HG02798 (cell line): Measurements from ENCODE around the gene PARVB.

Experiments
- ATAC-seq: cut with Tn5 transposase; IDR thresholded peaks from one replicate; pipeline ENCODE4 v1.9.1; 2021; ENCODE audit warnings: mild to moderate bottlenecking; ENCODE audit not compliant: unreplicated experiment, poor library complexity

The PARVB gene

DNA sequence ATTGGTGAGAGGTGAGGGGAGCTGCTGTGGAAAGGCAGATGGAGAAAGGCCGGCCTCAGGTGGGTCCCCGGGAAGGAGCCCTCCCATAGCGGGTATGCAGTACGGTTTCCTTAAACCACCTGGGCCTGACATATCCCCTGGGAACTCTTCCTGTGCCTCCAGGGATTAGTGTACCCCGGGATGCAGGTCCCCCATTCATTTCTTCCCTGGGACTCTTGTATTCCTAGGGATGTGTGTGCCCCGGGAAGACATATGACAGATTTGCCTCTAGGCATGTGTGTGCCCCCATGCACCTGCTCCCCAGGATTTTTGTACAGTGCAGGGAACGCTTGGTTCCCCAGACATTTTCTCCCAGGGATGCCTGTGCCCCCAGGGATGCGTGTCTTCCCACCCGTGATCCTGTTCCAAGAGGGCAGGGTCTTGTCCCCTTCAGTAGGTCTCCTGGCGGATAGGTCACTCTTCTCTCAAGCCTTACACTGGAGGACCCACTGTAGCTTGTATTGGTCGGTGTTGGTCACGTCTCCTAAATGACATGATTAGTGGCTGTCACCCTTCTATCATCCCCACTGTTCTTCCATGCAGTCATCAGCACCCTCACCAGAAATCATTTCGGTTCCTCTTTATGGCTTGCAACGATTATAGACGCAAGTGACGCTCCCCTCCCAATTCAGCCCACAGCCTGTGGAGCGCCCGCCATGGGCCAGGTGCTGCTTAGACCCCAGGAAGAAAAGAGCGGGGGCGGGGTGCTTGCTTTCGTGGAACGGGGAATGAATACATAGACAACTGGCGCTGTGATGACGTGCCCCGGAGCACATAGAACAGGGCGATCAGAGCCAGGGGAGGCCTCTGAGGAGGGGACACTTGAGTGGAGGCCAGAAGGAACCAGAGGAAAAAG, 1.3 kb downstream of the PARVB start:
- ATAC-seq, result peak; percentile 53

DNA sequence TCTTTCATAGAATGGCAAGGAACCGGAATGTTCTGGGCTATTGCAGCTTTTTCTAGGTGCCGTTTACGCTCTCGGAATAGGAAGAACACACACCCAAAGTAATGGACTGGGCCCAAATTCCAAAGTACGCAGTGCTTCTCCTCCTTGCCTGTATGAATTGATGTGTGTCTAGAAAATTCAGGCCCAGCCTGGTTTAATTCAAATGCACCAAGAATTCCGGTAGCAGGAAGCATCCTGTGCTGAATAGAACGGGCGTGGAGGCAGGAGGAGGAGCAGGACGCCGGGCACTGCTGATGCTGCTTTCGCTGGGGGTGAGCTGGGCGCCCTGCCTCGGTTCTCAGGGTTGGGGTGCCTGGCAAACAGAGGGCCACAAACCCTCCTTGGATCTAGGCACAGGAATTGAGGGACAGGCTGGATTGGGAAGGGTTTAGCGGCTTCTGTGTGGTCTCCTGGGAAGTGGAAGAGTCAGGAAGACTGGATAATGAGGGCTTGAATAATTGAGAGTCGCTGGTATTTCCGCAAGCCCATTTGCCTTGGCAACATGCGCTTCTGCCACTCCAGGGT, 2.0 kb downstream of the PARVB start:
- ATAC-seq, result no peak

DNA sequence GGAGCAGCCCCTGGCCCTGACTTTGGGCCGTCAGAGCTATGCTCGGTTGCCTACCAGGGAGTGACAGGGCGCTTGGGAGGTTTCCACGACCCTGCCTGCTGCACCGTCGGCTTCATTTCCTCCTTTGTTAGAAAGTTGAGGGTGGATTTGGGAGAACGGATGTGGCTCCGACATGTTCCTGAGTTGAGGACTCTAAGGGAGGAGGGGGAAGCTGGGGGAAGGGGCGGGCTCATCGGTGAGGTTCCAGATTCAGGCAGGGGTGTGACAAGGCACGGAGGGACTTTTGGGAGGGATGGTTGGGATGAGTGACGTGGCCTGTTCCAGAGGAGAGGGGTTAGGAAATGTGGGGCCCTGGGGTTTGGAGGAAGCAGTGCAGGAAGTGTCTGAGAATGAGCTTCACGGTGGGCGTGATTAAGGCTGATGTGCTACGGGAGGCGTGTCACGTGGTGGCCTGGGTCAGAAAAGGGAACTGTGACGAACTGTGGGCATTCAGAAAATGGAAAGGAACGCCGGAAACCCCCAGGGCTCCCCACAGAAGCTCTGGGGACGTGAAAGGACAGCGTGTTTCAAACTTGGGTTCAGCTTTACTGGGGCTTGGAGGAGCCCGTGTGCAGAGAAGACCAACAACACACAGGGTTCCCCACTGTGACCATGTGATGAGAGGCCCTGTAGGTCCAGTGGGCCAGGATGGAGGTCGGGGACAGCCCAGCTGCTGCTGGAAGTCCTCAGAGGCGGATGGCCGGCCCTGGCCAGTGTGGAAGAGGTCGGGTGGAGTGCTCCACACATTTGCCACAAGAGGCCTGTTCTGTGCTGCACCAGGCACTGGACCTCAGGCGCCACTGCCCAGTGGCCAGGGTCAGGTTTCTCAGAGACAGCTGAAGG, 2.8 kb downstream of the PARVB start:
- ATAC-seq, result peak; percentile 52

DNA sequence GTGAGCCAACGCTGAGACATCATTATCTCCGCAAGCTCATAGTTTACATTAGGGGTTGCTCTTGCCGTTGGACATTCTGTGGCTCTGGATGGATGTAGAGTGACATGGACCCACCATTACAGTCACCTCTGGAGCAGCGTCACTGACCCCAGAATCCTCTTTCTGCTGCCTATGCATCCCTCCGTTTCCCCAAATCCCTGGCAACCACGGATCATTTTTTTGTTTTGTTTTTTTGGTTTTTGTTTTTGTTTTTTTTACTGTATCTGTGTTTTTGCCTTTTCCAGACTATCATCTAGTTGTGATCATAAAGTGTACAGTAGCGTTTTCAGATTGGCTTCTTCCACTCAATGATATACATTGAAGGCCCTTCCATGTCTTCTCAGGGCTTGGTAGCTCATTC, 4.0 kb downstream of the PARVB start:
- ATAC-seq, result no peak

DNA sequence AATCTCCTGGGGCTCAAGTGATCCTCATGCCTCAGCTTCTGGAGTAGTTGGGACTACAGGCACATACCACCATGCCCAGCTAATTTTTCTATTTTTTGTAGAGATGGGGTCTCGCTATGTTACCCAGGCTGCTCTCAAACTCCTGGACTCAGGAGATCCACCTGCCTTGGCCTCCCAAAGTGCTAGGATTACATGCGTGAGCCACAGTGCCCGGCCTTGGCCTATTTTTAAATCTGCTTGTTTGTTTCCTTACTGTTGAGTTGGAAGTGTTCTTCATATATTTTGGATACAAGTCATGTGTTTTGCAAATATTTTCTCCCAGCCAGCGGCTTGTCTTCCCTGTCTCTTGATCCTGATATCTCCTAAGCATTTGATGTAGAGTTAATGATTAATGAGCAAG, 5.0 kb downstream of the PARVB start:
- ATAC-seq, result no peak

DNA sequence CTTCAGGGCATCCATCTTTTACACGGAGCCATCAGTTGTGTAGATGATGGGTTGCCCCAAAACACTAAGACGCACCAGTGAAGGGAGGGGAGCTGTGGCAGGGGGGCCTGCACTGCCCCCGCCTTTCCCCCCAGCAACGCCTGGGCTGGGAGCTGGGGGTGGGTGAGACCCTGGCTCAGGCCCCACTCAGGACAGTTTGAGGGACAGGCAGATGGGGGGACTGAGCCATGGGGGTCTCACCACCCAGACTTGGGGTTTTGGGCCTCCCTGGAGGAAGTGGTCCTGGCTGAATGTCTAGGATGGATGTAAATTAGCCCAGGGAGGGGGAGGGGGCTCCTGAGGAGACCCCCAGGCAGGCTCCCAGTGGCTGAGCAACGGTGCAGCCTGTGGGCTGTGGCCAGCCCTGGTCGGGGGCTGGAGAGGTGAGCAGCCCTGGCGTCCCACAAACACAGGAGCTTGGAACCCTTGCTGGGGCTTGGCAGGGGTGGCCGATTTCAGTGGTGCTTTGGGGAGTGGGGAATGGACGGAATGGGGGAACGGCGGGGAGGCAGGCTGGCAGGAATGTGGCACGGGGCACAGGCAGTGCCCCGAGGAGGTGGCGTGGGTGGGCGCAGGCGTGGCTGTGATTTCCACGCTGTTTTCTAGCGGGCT, 6.1 kb downstream of the PARVB start:
- ATAC-seq, result no peak

DNA sequence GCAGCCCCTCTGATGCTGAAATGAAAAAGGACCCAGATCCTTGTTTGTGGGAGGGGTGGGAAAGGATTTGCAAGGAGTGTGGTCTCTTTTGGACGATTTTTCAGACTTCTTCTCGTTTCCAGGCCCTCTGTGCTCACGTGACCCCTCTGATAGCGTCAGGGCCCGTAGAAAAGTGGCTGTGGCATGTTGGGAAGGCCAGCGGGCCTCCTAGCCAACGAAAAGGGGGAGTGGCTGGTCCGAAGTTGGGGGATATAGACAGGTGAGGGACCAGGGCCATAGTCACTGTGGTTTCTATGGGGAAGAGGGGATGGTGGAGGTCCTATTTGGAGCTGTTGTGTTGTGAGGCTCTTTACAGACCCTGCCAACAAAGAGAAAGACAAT, 6.6 kb downstream of the PARVB start:
- ATAC-seq, result no peak

DNA sequence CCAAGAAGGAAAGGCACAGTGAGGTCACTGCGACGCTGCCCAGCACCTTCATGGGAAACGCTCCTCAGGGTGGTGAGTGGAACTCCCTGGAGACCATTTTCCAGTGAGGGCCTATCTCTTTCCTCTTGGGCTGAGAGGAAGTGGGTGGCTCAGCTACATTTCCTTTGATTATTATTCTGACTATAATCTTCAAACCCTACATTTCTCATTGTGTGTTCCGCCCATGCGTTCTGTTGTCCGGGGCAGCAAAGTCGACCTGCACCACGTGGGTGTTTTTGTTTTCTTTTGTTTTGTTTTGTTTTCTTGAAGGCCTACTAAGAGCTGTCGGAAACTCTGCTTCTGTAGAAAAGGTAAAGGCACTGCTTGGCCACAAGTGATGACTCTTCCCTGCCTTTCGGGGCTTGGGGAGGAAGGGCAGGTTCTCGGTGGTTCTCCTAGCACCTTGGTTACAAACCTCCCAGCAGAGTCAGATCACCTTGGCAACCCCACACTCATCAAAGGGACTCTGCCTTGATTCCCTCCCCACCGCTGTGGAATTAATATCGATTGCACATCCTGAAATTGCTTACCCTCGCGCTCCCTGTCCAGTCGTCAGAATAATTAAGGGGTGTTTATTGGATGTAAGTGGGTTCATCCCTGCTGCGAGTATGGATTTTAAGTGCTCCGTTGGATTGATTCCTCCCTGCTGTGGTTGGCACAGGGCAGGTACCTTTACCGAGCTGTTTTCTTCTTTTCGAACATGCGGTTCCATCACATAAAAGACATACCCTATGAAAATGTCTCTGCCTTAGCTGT, 7.3 kb downstream of the PARVB start:
- no peak for ATAC-seq

DNA sequence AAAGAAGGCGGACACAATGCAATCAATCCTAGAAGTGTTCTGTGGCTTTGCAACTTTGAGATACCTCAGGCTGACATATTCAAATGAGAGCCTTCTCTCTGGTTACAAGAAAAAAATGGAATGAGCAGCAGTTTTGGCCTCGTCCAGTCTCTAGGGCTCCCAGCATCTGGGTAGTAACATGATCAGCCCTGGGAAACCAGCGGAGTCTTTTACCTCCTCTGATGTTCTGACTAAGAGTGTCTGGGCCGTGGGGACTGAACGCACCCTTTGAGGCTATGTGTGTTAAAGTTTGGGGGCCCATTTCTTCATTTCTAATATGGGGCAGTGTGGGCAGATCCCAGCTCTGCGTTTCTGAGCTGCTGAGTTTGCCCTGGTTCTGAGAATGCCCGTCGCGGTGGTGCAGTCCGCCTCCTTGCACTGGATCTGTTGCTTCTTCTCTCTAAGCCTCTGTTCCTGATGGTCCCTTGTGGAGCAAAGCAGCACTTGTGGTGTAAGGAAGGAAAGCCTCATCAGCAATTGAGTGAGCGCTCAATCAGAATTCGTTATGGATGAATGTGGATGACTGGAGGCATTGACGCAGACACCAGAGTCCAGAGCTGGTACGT, 8.1 kb downstream of the PARVB start:
- no peak for ATAC-seq

DNA sequence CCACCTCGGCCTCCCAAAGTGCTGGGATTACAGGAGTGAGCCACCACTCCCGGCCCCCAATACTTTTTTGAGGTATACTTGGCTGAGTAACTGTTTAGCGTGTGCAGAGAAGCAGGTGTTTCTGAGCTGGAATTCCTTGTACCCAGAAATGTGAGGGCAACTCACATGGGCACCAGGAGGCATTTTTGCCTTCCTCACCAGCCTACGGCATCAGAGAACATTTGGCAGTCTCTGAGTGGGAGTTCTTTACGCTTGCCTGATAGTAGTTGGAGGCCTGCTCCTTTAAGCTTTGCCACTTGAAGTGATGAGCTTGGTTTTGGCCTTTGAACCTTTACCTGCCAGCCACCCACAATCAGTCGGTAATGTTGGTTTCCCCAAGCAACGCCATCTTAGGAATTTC, 9.2 kb downstream of the PARVB start:
- no peak for ATAC-seq

DNA sequence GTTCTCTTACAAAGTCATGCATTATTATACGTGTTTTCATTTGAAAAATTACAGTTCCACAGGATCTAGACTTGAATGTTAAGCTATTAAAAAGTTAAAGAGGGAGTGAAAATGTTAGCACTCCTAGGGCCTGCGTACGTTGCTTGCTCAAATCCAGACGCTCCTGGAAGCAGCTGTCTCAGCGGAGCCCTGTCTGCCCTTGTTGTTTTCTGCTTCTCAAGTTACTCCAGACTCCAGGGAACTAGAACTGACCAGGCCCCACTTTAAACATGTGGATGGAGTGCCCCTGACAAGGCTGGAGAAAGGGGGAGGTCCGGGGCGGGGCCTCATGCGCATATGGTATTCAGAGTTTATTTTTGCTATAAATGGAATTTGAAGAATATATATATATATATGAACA, 9.6 kb downstream of the PARVB start:
- no peak for ATAC-seq

DNA sequence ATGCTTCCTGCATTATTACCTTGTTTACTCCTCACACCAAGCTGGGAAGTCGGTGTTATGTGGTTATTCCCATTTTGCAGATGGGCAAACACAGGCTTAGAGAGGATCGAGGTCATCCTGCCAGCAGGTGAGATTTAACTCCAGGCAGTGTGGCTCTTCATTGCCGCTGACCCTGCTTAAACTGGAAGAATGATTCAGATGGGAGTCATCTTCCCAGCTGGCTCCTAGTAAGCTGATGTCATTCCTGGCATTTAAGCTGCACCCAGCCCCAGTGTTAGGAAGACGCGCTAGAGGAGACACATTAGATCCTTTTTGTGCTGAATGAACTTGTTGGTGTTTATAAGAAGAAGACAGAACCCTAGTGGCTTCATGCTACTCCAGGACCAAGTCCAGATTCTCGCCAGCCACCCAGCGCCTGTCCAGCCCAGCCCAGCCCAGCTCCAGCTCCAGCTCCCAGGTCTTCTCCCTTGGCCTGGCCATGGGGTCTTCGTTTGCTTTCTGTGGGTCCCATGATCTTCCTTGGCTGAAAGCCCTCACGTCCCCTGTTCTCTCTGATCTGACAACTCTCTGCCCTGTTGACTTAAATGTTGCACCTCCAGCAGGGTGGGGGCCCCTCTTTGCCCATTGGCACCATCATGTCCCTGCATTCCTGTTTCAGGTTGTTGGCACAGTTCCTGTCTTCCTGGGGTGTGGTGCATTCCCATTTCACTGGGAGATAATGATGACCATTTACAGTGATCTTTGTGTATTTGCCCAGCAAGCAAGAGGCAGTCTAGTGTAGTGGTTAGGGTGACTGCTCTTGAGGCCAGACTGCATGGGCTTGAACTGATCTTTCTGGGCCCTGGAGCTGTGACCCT, 13.6 kb downstream of the PARVB start:
- ATAC-seq, result no peak

DNA sequence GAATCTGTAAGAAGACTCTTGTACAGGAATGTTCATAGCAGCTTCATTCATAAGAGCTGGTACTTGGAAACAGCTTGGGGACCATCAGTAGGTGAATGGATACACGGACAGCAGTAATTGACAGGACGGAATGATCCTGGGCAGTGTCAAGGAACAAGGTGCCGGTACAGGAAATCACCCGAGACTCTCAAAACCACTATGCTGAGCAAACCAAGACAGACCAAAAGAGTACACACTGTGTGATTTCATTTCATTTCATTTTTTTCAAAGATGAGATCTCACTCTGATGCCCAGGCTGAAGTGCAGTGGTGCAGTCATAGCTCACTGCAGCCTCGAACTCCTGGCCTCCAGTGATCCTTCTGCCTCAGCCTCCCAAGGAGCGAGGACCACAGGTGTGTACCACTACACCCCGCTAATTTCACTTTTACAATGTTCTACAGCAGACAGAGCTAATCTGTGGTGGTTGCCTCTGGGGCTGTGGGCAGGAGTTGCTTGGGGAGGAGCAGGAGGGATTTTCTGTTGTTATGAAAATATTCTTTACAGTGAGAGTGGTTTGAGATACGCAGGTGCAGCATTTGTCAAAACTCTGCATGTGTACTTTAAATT, 15.6 kb downstream of the PARVB start:
- ATAC-seq, result no peak

DNA sequence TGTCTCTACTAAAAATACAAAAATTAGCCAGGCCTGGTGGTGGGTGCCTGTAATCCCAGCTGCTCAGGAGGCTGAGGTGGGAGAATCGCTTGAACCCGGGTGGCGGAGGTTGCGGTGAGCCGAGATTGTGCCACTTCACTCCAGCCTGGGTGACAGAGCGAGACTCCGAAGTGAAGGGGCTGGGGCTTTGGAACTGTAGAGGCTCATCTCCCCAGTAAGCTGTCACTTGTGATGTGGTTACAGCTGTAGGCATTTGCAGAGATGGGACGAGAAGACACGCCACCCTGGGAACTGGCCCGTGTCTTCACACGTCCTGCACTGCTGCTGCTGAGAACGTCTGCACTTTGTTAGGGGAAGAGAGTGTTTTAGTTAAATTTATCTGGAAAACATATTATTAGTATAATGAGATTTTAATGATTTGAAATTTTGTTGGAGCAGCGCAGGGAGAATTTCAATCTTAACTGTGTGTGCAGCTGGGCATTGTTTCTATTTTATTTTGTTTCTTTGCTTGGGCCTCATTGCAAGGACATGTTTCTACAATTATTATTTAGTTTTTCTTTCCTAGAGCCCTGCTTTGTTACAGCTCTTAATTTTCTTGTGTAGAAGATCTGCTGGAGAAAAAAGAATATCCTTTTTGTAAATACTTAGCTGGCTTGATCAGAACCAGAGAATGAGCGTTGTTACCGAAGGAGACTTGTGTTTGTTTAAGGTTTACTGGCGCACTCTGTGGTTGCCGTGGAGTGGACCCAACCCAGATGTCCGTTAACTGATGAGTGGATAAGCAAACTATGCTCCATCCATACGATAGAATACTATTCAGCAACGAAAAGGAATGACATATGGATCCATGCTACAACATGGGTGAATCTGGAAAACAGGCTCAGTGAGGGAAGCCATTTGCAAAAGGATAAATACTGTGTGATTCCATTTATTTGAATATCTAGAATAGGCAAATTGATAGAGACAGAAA, 18.4 kb downstream of the PARVB start:
- ATAC-seq, result peak; percentile 71

DNA sequence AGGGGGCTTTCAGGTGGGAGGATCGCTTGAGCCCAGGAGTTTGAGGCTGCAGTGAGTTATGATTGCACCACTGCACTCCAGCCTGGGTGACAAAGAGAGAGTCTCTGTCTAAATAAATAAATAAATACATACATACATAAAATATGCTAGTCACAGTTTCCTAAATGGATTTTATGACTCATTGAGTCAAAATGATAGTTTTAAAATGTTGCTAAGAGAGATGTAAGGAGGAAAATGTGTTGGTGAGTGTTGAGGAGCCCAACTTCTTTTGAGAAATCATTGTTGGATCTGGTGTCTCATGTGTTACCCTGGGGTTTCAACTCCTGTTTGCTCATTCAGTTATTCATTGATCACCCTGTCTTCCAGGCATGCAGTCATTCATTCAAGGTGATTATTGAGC, 21.0 kb downstream of the PARVB start:
- ATAC-seq, result no peak

DNA sequence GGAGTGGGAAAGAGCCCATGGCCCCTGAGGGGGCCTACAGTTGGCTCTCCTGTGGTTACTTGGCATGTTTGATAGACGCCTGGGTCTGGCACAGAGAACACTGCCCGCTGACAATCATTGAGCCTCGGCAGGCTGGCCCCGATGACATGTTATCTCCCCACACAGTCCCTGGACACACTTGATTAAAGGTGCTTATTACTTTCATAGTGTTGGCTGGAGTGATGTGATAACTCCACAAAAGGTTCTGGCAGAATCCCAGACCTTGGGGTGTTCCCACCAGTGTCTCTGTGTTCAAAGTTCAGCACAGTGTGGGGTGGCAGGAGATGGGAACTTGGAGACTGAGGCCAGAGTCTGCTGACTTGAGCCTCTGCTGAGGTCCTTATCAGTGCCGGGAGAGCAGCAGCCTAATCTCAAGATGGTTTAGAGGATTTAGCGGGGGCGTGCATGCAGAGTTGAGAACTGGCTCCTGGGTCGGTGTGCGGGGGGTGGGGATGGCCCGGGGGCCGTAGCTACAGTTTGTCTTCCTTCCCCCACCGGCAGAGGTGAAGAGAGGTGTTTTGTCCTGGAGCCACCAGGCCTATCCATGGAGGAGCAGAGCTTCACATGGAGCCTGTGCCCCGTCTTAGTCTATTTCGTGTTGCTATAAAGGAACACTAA, 22.5 kb downstream of the PARVB start:
- ATAC-seq, result no peak

DNA sequence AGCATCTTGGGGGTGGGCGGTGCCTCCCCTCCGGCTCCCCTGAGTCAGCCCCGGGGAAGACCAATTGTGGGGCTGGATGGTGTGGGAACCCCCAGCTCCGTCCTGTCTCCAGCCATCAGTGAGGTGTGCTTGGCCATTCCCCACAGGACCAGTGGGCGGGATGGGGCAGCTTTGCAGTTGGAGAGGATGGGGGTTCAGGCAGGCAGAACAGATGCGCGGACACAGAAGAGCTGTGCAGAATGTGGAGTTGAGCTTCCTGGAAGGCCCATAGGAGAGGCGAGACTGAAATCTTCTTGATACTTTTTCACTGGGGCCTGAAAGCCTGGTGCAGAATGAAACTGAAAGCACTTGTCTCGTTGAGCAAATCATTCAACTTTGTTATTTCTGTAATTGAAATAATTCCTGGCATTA, 23.8 kb downstream of the PARVB start:
- ATAC-seq, result no peak
